GM10847 (cell line): ENCODE data around the gene PLEK2.

Experiments
- POLR2A ChIP-seq: IDR thresholded peaks from 2 replicates; pipeline ENCODE4 v1.6.1; 2011; ENCODE audit not compliant: insufficient read length; ENCODE audit errors: extremely low read depth

The PLEK2 gene

GRCh38 chr14:67435603-67436002 is 23.6 kb upstream of the PLEK2 start:
- no peak for TF ChIP-seq POLR2A

GRCh38 chr14:67432050-67432564 is 20.1 kb upstream of the PLEK2 start:
- no peak for TF ChIP-seq POLR2A

GRCh38 chr14:67429510-67430205 is 17.7 kb upstream of the PLEK2 start:
- TF ChIP-seq POLR2A: no peak

- no peak for TF ChIP-seq POLR2A
Observed at GRCh38 chr14:67428501-67429031, 16.6 kb upstream of the PLEK2 start.

GRCh38 chr14:67426983-67427606 is 15.1 kb upstream of the PLEK2 start:
- TF ChIP-seq POLR2A: no peak

GRCh38 chr14:67426161-67426560 is 14.2 kb upstream of the PLEK2 start:
- no peak for TF ChIP-seq POLR2A

- TF ChIP-seq POLR2A: no peak
Observed at GRCh38 chr14:67425608-67426007, 13.6 kb upstream of the PLEK2 start.

- no peak for TF ChIP-seq POLR2A
Observed at GRCh38 chr14:67424539-67424938, 12.6 kb upstream of the PLEK2 start.

- no peak for TF ChIP-seq POLR2A
Observed at GRCh38 chr14:67423424-67423823, 11.5 kb upstream of the PLEK2 start.

GRCh38 chr14:67421356-67422224 is 9.6 kb upstream of the PLEK2 start:
- no peak for TF ChIP-seq POLR2A

GRCh38 chr14:67420102-67420739 is 8.3 kb upstream of the PLEK2 start:
- no peak for TF ChIP-seq POLR2A

GRCh38 chr14:67418401-67419191 is 6.6 kb upstream of the PLEK2 start:
- no peak for TF ChIP-seq POLR2A

- TF ChIP-seq POLR2A: no peak
Observed at GRCh38 chr14:67417633-67418032, 5.7 kb upstream of the PLEK2 start.

- TF ChIP-seq POLR2A: no peak
Observed at GRCh38 chr14:67416810-67417209, 4.8 kb upstream of the PLEK2 start.
